GM12878 (cell line): ENCODE measurements around the gene ZNF552. TPM values are rescaled to one million over a fixed set of nuclear protein-coding genes. Genes with fewer than 3 reads are reported as not detected.

Source experiments
- ATAC-seq: fragments of 200-7000 bp; cut with Tn5 transposase; 3 replicates; pipeline ENCODE4 v1.9.1; 2020; ENCODE audit warnings: mild to moderate bottlenecking, moderate library complexity
- BruUV-seq: library from RNA; stranded (reverse); fragments of 400-500 nt; replicated peaks from 2 replicates; lab custom pipeline; 2021; lab: Mats Ljungman, UMichigan
- CTCF ChIA-PET: fragments of 300-600 bp; sonication (Branson Sonifier 250); formaldehyde crosslinking; extraction: SDS; loops from one replicate; lab custom pipeline; 2021; ENCODE audit warnings: inconsistent platforms; lab: Yijun Ruan, JAX
- POLR2A ChIA-PET: fragments of 350-600 bp; formaldehyde crosslinking; extraction: SDS; loops from one replicate; lab custom pipeline; 2021; ENCODE audit warnings: inconsistent platforms; lab: Charles Lee
- RAD21 ChIA-PET: fragments of 300-600 bp; sonication (Branson Sonifier 250); formaldehyde crosslinking; loops from one replicate; lab custom pipeline; 2023; ENCODE audit warnings: antibody characterized with exemption; ENCODE audit not compliant: unreplicated experiment; lab: Charles Lee
- SMC1A ChIA-PET: fragments of 300-600 bp; sonication (Branson Sonifier 250); formaldehyde crosslinking; loops from one replicate; lab custom pipeline; 2023; ENCODE audit not compliant: unreplicated experiment, uncharacterized antibody; lab: Charles Lee
- DNase-seq: peaks from one replicate; pipeline ENCODE4 v3.0.0-alpha.2; 2011; ENCODE audit warnings: low read depth, low spot score
- FAIRE-seq: peaks from 3 replicates; lab custom pipeline; 2011; peaks lifted over from hg19 to GRCh38; lab: Jason Lieb, UNC
- H2AFZ ChIP-seq: 2 replicates; pipeline ENCODE4 v1.6.0; 2011; ENCODE audit warnings: low read depth, low read length, control low read depth; ENCODE audit not compliant: control insufficient read depth
- H3K27ac ChIP-seq: 2 replicates; pipeline ENCODE4 v1.5.1; 2011; ENCODE audit warnings: control low read depth; ENCODE audit not compliant: control insufficient read depth, insufficient read depth
- H3K27me3 ChIP-seq, 2 experiments: replicated peaks in 1 of 2; 2 replicates each; pipeline versions ENCODE4 v1.6.0 to v1.6.1; 2011; ENCODE audit warnings: low read length in 1 of 2; ENCODE audit not compliant: control insufficient read depth in 2 of 2, insufficient read depth in 2 of 2
- H3K36me3 ChIP-seq, 2 experiments: 2 replicates each; pipeline ENCODE4 v1.5.1; 2011; ENCODE audit warnings: low read length in 1 of 2; ENCODE audit not compliant: control insufficient read depth in 2 of 2, insufficient read depth in 2 of 2
- H3K4me1 ChIP-seq: 2 replicates; pipeline ENCODE4 v1.6.1; 2011; ENCODE audit warnings: mild to moderate bottlenecking, low read length, moderate library complexity, mixed read lengths; ENCODE audit not compliant: control insufficient read depth, insufficient read depth
- H3K4me2 ChIP-seq: 2 replicates; pipeline ENCODE4 v1.6.0; 2011; ENCODE audit warnings: control low read depth; ENCODE audit not compliant: control insufficient read depth, insufficient read depth
- H3K4me3 ChIP-seq: fragments of 200-600 bp; sonication (generic); 2 replicates; pipeline ENCODE4 v1.5.1; 2016
- H3K79me2 ChIP-seq: 2 replicates; pipeline ENCODE4 v1.6.0; 2011; ENCODE audit warnings: low read length; ENCODE audit not compliant: control insufficient read depth, insufficient read depth
- H3K9ac ChIP-seq: 2 replicates; pipeline ENCODE4 v1.8.0; 2011; ENCODE audit warnings: low read length, control low read depth, mixed read lengths; ENCODE audit not compliant: control insufficient read depth, insufficient read depth
- H3K9me3 ChIP-seq: replicated peaks from 3 replicates; pipeline ENCODE4 v1.5.1; 2011; ENCODE audit warnings: mild to moderate bottlenecking, low read length; ENCODE audit not compliant: control insufficient read depth, insufficient read depth
- H4K20me1 ChIP-seq: 2 replicates; pipeline ENCODE4 v1.6.0; 2011; ENCODE audit not compliant: control insufficient read depth, insufficient read depth
- ATF7 ChIP-seq: fragments of 450-650 bp; IDR thresholded peaks from 2 replicates; pipeline ENCODE4 v1.6.1; 2016; ENCODE audit warnings: low read depth, mild to moderate bottlenecking
- BACH1 ChIP-seq: fragments of 450-650 bp; IDR thresholded peaks from 2 replicates; pipeline ENCODE4 v1.6.1; 2017; ENCODE audit warnings: mild to moderate bottlenecking, borderline replicate concordance
- CUX1 ChIP-seq: IDR thresholded peaks from 2 replicates; pipeline ENCODE4 v1.6.1; 2012; ENCODE audit warnings: improper control_type of control experiment, low read depth, low read length; ENCODE audit not compliant: insufficient replicate concordance
- HDAC6 ChIP-seq: fragments of 200-600 bp; sonication (generic); IDR thresholded peaks from one replicate; pipeline ENCODE4 v1.8.0; 2017; ENCODE audit warnings: antibody characterized with exemption; ENCODE audit not compliant: unreplicated experiment
- HDGF ChIP-seq: fragments of 450-650 bp; IDR thresholded peaks from 2 replicates; pipeline ENCODE4 v1.6.1; 2016; ENCODE audit warnings: antibody characterized with exemption
- MAX ChIP-seq: IDR thresholded peaks from 2 replicates; pipeline ENCODE4 v1.6.1; 2012; ENCODE audit warnings: low read depth, low read length, improper control_type of control experiment
- NFIC ChIP-seq: IDR thresholded peaks from 2 replicates; pipeline ENCODE4 v1.6.1; 2012; ENCODE audit warnings: low read depth, mild to moderate bottlenecking, inconsistent platforms, low read length, moderate library complexity
- NFXL1 ChIP-seq: fragments of 450-650 bp; IDR thresholded peaks from 2 replicates; pipeline ENCODE4 v1.6.1; 2017; ENCODE audit warnings: antibody characterized with exemption, mild to moderate bottlenecking, borderline replicate concordance
- RUNX3 ChIP-seq: IDR thresholded peaks from 2 replicates; pipeline ENCODE4 v1.6.1; 2012; ENCODE audit warnings: low read length, inconsistent platforms
- SKIL ChIP-seq: fragments of 450-650 bp; IDR thresholded peaks from 2 replicates; pipeline ENCODE4 v1.6.1; 2017; ENCODE audit warnings: mild to moderate bottlenecking, low read depth, inconsistent platforms; ENCODE audit not compliant: poor library complexity, severe bottlenecking
- SMAD1 ChIP-seq: fragments of 450-650 bp; IDR thresholded peaks from 2 replicates; pipeline ENCODE4 v1.6.1; 2018; ENCODE audit warnings: mild to moderate bottlenecking, low read depth; ENCODE audit not compliant: partially characterized antibody
- ZBTB4 ChIP-seq: fragments of 450-650 bp; formaldehyde crosslinking; IDR thresholded peaks from 2 replicates; pipeline ENCODE4 v1.4.0; 2022; ENCODE audit warnings: mild to moderate bottlenecking, moderate library complexity
- WGBS: methylation state at CpG from one replicate; pipeline ENCODE4 v1.1.6; 2016; ENCODE audit warnings: low lambda C conversion rate; ENCODE audit not compliant: insufficient replicate concordance, insufficient coverage; ENCODE audit errors: missing lambda C conversion rate; 5-methylcytosine and 5-hydroxymethylcytosine counted together
- in situ Hi-C: fragments of 300-500 bp; cut with MboI; formaldehyde crosslinking; loops from 9 replicates; pipeline ENCODE4 v1.14.3; 2018; ENCODE audit warnings: mixed read lengths
- intact Hi-C: fragments of 100-400 bp; cut with micrococcal nuclease; formaldehyde crosslinking; loops from one replicate; pipeline ENCODE4 v1.14.2; 2022; ENCODE audit not compliant: unreplicated experiment
- polyA plus RNA-seq, 11 experiments: library from polyadenylated mRNA; depleted of rRNA in 4 of 11; unstranded in 6 of 11; stranded (reverse) in 5 of 11; fragments of >200 nt; fragmentation: Nextera tagmentation in 4 of 11; fragmentation: Illumina TruSeq in 1 of 11; extraction: Ambion mirVana in 4 of 11; extraction: Trizol in 1 of 11; gene quantifications; 1 replicate in 1 of 11; 2 replicates in 10 of 11; pipeline versions ENCODE4 v1.2.1 to v1.2.3, GENCODE V29; 2011 to 2016; ENCODE audit warnings: inconsistent platforms in 2 of 11, missing spikeins in 2 of 11, low read depth in 1 of 11
- total RNA-seq, 4 experiments: library from RNA; depleted of rRNA in 3 of 4; stranded (reverse); fragments of >200 nt in 3 of 4; fragmentation: Illumina TruSeq in 1 of 4; extraction: Trizol in 1 of 4; gene quantifications; 2 replicates each; pipeline versions ENCODE4 v1.2.1 to v1.2.3, GENCODE V29; 2013 to 2021

ZNF552 gene
- total and polyA plus RNA-seq, 10 of the 15 experiments (the other 5 are each of a cell fraction or from before 2014, with no cell fraction given) = 3.6 to 13.3 (median 8.0) TPM

- ATAC-seq (no peak), FAIRE-seq (no peak), DNase-seq (no peak)
- H3K4me1 ChIP-seq = no peaks in the 10 kb centered on the region
- intact Hi-C loops = no loop called here
- H3K4me2 ChIP-seq = no peak overlapping the region
- H3K27me3 ChIP-seq = no peaks in the 10 kb centered on the region
- H3K9me3 ChIP-seq = peaks cover 19% of the 10 kb centered on the region; the same call in 2 of the 3 replicates
- H2AFZ ChIP-seq = no peak overlapping the region
- peaks cover 3 to 8% of the 10 kb centered on the region in 2 experiments; a peak in 3 of 4 replicates for H3K36me3 ChIP-seq
- in situ Hi-C loops = no loop called here
- ChIA-PET POLR2A (no interaction called here), RAD21 (no interaction called here), CTCF (no interaction called here), SMC1A (no interaction called here)
- no peak overlapping the region for H3K4me3 ChIP-seq
- no TSS peak for BruUV-seq
- no peak overlapping the region for H3K9ac ChIP-seq
- 100% methylated on average over 5 of the region's 5 CpGs for WGBS
- H3K27ac ChIP-seq = no peak overlapping the region
- no peaks in the 10 kb centered on the region for H4K20me1 ChIP-seq
- no peak for TF ChIP-seq ATF7
- TF ChIP-seq HDAC6 = no peak
- TF ChIP-seq NFIC = no peak
- TF ChIP-seq SMAD1 = no peak
- no peak for TF ChIP-seq SKIL
- no peak for TF ChIP-seq NFXL1
- no peak for TF ChIP-seq ZBTB4 (CRISPR knock-in tag)
- TF ChIP-seq CUX1 = no peak
- TF ChIP-seq HDGF = no peak
- TF ChIP-seq RUNX3 = no peak
- no peak for TF ChIP-seq MAX
- TF ChIP-seq BACH1 = no peak
- no peaks in the 10 kb centered on the region; the same call in 1 of the 2 replicates for H3K79me2 ChIP-seq
These were observed 27.8 kb downstream of the ZNF552 start for GRCh38 chr19:57786906-57787305.
